ENCODE results near the gene TTC13. TPM values are rescaled to one million over a fixed set of nuclear protein-coding genes. Genes with fewer than 3 reads are reported as not detected.
"Not testable (repeated sequence)": the region's sequence is repeated elsewhere in the genome, so short reads cannot be mapped to it uniquely, and the experiment has no call there.

The TTC13 gene
- polyA plus RNA-seq (ENCODE audit: insufficient read length in 3 of 3), result 10 to 100 TPM; 16.8 to 21.0 (median 17.8) TPM

GRCh38 chr1:230978491-230979388 is at the start of gene TTC13, which contains the start of gene ARV1:
TTC13 (minus strand) TSS chr1:230978861; CDS start chr1:230978830, 31 bp downstream.
ARV1 (plus strand) TSS chr1:230979094; CDS start chr1:230979106, 12 bp downstream.
- DNase-seq (ENCODE audit: low read depth in 3 of 3, low spot score in 2 of 3), result peak; percentile 83 to 94 (median 91)

GRCh38 chr1:231027971-231028370 is 49.3 kb upstream of the TTC13 start:
- DNase-seq (ENCODE audit: low read depth in 3 of 3, low spot score in 2 of 3), result no peak

GRCh38 chr1:231027136-231027925 is 48.7 kb upstream of the TTC13 start:
- DNase-seq (ENCODE audit: low read depth in 3 of 3, low spot score in 2 of 3), result no peak

GRCh38 chr1:231026576-231026975 is 47.9 kb upstream of the TTC13 start:
- DNase-seq (ENCODE audit: low read depth in 3 of 3, low spot score in 2 of 3), result no peak

- no peak for DNase-seq (ENCODE audit: low read depth in 3 of 3, low spot score in 2 of 3)
These were observed 44.5 kb upstream of the TTC13 start for GRCh38 chr1:231023150-231023549.

GRCh38 chr1:231022543-231022942 is 43.9 kb upstream of the TTC13 start:
- DNase-seq (ENCODE audit: low read depth in 3 of 3, low spot score in 2 of 3), result not testable (repeated sequence)

- DNase-seq (ENCODE audit: low read depth in 3 of 3, low spot score in 2 of 3), result no peak
These were observed 42.9 kb upstream of the TTC13 start for GRCh38 chr1:231021540-231022031.

- no peak for DNase-seq (ENCODE audit: low read depth in 3 of 3, low spot score in 2 of 3)
These were observed 42.2 kb upstream of the TTC13 start for GRCh38 chr1:231020816-231021215.

- DNase-seq (ENCODE audit: low read depth in 3 of 3, low spot score in 2 of 3), result no peak
These were observed 41.5 kb upstream of the TTC13 start for GRCh38 chr1:231020139-231020601.

GRCh38 chr1:231019711-231020110 is 41.0 kb upstream of the TTC13 start:
- no peak for DNase-seq (ENCODE audit: low read depth in 3 of 3, low spot score in 2 of 3)

- no peak for DNase-seq (ENCODE audit: low read depth in 3 of 3, low spot score in 2 of 3)
These were observed 38.3 kb upstream of the TTC13 start for GRCh38 chr1:231016966-231017365.

- no peak for DNase-seq (ENCODE audit: low read depth in 3 of 3, low spot score in 2 of 3)
These were observed 37.6 kb upstream of the TTC13 start for GRCh38 chr1:231016234-231016633.

- DNase-seq (ENCODE audit: low read depth in 3 of 3, low spot score in 2 of 3), result no peak
These were observed 34.8 kb upstream of the TTC13 start for GRCh38 chr1:231013391-231014015.

GRCh38 chr1:231011963-231012362 is 33.3 kb upstream of the TTC13 start:
- no peak for DNase-seq (ENCODE audit: low read depth in 3 of 3, low spot score in 2 of 3)

- DNase-seq (ENCODE audit: low read depth in 3 of 3, low spot score in 2 of 3), result no peak
These were observed 32.7 kb upstream of the TTC13 start for GRCh38 chr1:231011360-231011759.

GRCh38 chr1:231007535-231007934 is 28.9 kb upstream of the TTC13 start:
- DNase-seq (ENCODE audit: low read depth in 3 of 3, low spot score in 2 of 3), result not testable (repeated sequence)

- no peak for DNase-seq (ENCODE audit: low read depth in 3 of 3, low spot score in 2 of 3)
These were observed 23.2 kb upstream of the TTC13 start for GRCh38 chr1:231001892-231002291.

GRCh38 chr1:231000639-231001038 is 22.0 kb upstream of the TTC13 start:
- DNase-seq (ENCODE audit: low read depth in 3 of 3, low spot score in 2 of 3), result no peak

- no peak for DNase-seq (ENCODE audit: low read depth in 3 of 3, low spot score in 2 of 3)
These were observed 21.5 kb upstream of the TTC13 start for GRCh38 chr1:231000201-231000600.

GRCh38 chr1:230994860-230995259 is 16.2 kb upstream of the TTC13 start:
- DNase-seq (ENCODE audit: low read depth in 3 of 3, low spot score in 2 of 3), result no peak
